IMR-90 (cell line): ENCODE results near the gene TACR2. TPM values are rescaled to one million over a fixed set of nuclear protein-coding genes. Genes with fewer than 3 reads are reported as not detected.

Source experiments
- ATAC-seq: fragments of 200-7000 bp; cut with Tn5 transposase; 2 replicates; pipeline ENCODE4 v1.9.1; 2020; ENCODE audit warnings: low read depth, mild to moderate bottlenecking, moderate library complexity
- BruUV-seq: library from RNA; stranded (reverse); fragments of 400-500 nt; replicated peaks from 2 replicates; lab custom pipeline; 2021; lab: Mats Ljungman, UMichigan
- CTCF ChIA-PET: fragments of 300-600 bp; formaldehyde crosslinking; extraction: SDS; loops from one replicate; lab custom pipeline; 2021; ENCODE audit warnings: antibody characterized with exemption; lab: Yijun Ruan, JAX
- POLR2A ChIA-PET: fragments of 300-600 bp; sonication (Branson Sonifier 250); formaldehyde crosslinking; loops from one replicate; lab custom pipeline; 2022; ENCODE audit warnings: antibody characterized with exemption; ENCODE audit not compliant: unreplicated experiment; lab: Charles Lee
- DNase-seq: peaks from one replicate; pipeline ENCODE4 v3.0.0; 2013
- H2AFZ ChIP-seq: replicated peaks from 2 replicates; pipeline ENCODE3; 2013; ENCODE audit warnings: low read length, mild to moderate bottlenecking; ENCODE audit not compliant: poor library complexity
- H2AK5ac ChIP-seq: 2 replicates; pipeline ENCODE4 v1.6.1; 2013; ENCODE audit warnings: low read depth, low read length, inconsistent platforms
- H2AK9ac ChIP-seq: replicated peaks from 2 replicates; pipeline ENCODE3; 2013; ENCODE audit warnings: mild to moderate bottlenecking, low read depth, low read length, moderate library complexity; ENCODE audit not compliant: poor library complexity
- H2BK120ac ChIP-seq: 2 replicates; pipeline ENCODE4 v1.6.1; 2013; ENCODE audit warnings: low read depth, low read length, inconsistent platforms
- H2BK15ac ChIP-seq: 3 replicates; pipeline ENCODE4 v1.6.1; 2013; ENCODE audit warnings: low read depth, low read length, inconsistent platforms
- H2BK20ac ChIP-seq: 2 replicates; pipeline ENCODE4 v1.6.1; 2013; ENCODE audit warnings: low read depth, mild to moderate bottlenecking, inconsistent platforms, low read length, moderate library complexity
- H2BK5ac ChIP-seq: 2 replicates; pipeline ENCODE4 v1.6.1; 2013; ENCODE audit warnings: mild to moderate bottlenecking, low read depth, low read length, inconsistent platforms; ENCODE audit not compliant: poor library complexity, severe bottlenecking
- H3K14ac ChIP-seq: replicated peaks from 2 replicates; pipeline ENCODE4 v1.6.1; 2013; ENCODE audit warnings: low read depth, low read length, inconsistent platforms
- H3K18ac ChIP-seq: 2 replicates; pipeline ENCODE4 v1.6.1; 2013; ENCODE audit warnings: low read depth, low read length, control low read depth
- H3K23ac ChIP-seq: 2 replicates; pipeline ENCODE4 v1.6.1; 2013; ENCODE audit warnings: low read depth, low read length, inconsistent platforms
- H3K27ac ChIP-seq: 2 replicates; pipeline ENCODE4 v1.5.1; 2013; ENCODE audit warnings: mild to moderate bottlenecking, control low read depth, low read length; ENCODE audit not compliant: insufficient read depth
- H3K27me3 ChIP-seq: 2 replicates; pipeline ENCODE4 v1.6.1; 2013; ENCODE audit warnings: low read length; ENCODE audit not compliant: control insufficient read depth, insufficient read depth
- H3K36me3 ChIP-seq: 2 replicates; pipeline ENCODE4 v1.6.1; 2013; ENCODE audit warnings: low read length, mixed read lengths; ENCODE audit not compliant: control insufficient read depth, insufficient read depth
- H3K4ac ChIP-seq: 2 replicates; pipeline ENCODE4 v1.6.1; 2013; ENCODE audit warnings: low read depth, low read length, inconsistent platforms
- H3K4me1 ChIP-seq: 2 replicates; pipeline ENCODE4 v1.6.1; 2013; ENCODE audit warnings: low read length, mixed read lengths; ENCODE audit not compliant: control insufficient read depth, insufficient read depth
- H3K4me2 ChIP-seq: 2 replicates; pipeline ENCODE4 v1.6.1; 2013; ENCODE audit warnings: low read depth, mild to moderate bottlenecking, control low read depth, low read length, moderate library complexity
- H3K4me3 ChIP-seq: 2 replicates; pipeline ENCODE4 v1.5.1; 2013; ENCODE audit warnings: low read depth, mild to moderate bottlenecking, control low read depth, low read length, moderate library complexity; ENCODE audit not compliant: insufficient read depth
- H3K56ac ChIP-seq: 2 replicates; pipeline ENCODE4 v1.6.1; 2013; ENCODE audit warnings: low read length, inconsistent platforms; ENCODE audit not compliant: insufficient read depth; ENCODE audit errors: extremely low read depth
- H3K79me1 ChIP-seq, 2 experiments: 2 replicates each; pipeline ENCODE4 v1.6.1; 2013; ENCODE audit warnings: low read length in 2 of 2, inconsistent platforms in 1 of 2, low read depth in 1 of 2
- H3K9ac ChIP-seq: 2 replicates; pipeline ENCODE4 v1.6.1; 2013; ENCODE audit warnings: low read depth, low read length, control low read depth
- H3K9me1 ChIP-seq: 2 replicates; pipeline ENCODE4 v1.6.1; 2013; ENCODE audit warnings: low read length, inconsistent platforms; ENCODE audit not compliant: insufficient read depth
- H3K9me3 ChIP-seq: 2 replicates; pipeline ENCODE4 v1.6.1; 2013; ENCODE audit warnings: low read length; ENCODE audit not compliant: control insufficient read depth, insufficient read depth
- H4K20me1 ChIP-seq: 2 replicates; pipeline ENCODE4 v1.6.1; 2013; ENCODE audit warnings: low read length, inconsistent platforms; ENCODE audit not compliant: insufficient read depth
- H4K5ac ChIP-seq: 2 replicates; pipeline ENCODE4 v1.6.1; 2013; ENCODE audit warnings: mild to moderate bottlenecking, low read depth, low read length, control low read depth
- H4K8ac ChIP-seq, 2 experiments: 2 replicates each; pipeline ENCODE4 v1.6.1; 2013; ENCODE audit warnings: low read depth in 2 of 2, low read length in 2 of 2, control low read depth in 1 of 2, inconsistent platforms in 1 of 2
- H4K91ac ChIP-seq: 2 replicates; pipeline ENCODE4 v1.6.1; 2013; ENCODE audit warnings: low read depth, low read length, inconsistent platforms; ENCODE audit not compliant: insufficient read depth
- BHLHE40 ChIP-seq: fragments of 150-350 bp; IDR thresholded peaks from 2 replicates; pipeline ENCODE4 v1.6.1; 2016; ENCODE audit warnings: mild to moderate bottlenecking, low read depth, low read length
- CHD1 ChIP-seq: IDR thresholded peaks from 2 replicates; pipeline ENCODE4 v1.6.1; 2012; ENCODE audit warnings: low read depth, low read length, improper control_type of control experiment
- CTCF ChIP-seq: conservative IDR thresholded peaks from 2 replicates; pipeline ENCODE4 v1.5.1; 2012; ENCODE audit warnings: mild to moderate bottlenecking, low read depth, low read length, improper control_type of control experiment
- MAFK ChIP-seq: IDR thresholded peaks from 2 replicates; pipeline ENCODE4 v1.6.1; 2012; ENCODE audit warnings: low read depth, low read length, improper control_type of control experiment
- MAZ ChIP-seq: IDR thresholded peaks from 2 replicates; pipeline ENCODE4 v1.6.1; 2012; ENCODE audit warnings: low read depth, mild to moderate bottlenecking, low read length, improper control_type of control experiment, moderate library complexity, borderline replicate concordance
- MXI1 ChIP-seq: IDR thresholded peaks from 2 replicates; pipeline ENCODE4 v1.6.1; 2012; ENCODE audit warnings: low read depth, mild to moderate bottlenecking, low read length, moderate library complexity, borderline replicate concordance
- NFE2L2 ChIP-seq: fragments of 150-350 bp; IDR thresholded peaks from 2 replicates; pipeline ENCODE4 v1.6.1; 2016; ENCODE audit warnings: low read depth, mild to moderate bottlenecking, low read length
- POLR2A ChIP-seq: IDR thresholded peaks from 2 replicates; pipeline ENCODE4 v1.6.1; 2012; ENCODE audit warnings: mild to moderate bottlenecking, low read depth, low read length
- RAD21 ChIP-seq: IDR thresholded peaks from 2 replicates; pipeline ENCODE4 v1.6.1; 2012; ENCODE audit warnings: low read length, improper control_type of control experiment
- RCOR1 ChIP-seq: IDR thresholded peaks from 2 replicates; pipeline ENCODE4 v1.6.1; 2012; ENCODE audit warnings: mild to moderate bottlenecking, low read length, improper control_type of control experiment; ENCODE audit not compliant: insufficient replicate concordance
- RFX5 ChIP-seq: IDR thresholded peaks from 2 replicates; pipeline ENCODE4 v1.8.0; 2012; ENCODE audit warnings: low read depth, mild to moderate bottlenecking, low read length, moderate library complexity
- USF2 ChIP-seq: fragments of 150-350 bp; IDR thresholded peaks from 2 replicates; pipeline ENCODE4 v1.6.1; 2017; ENCODE audit warnings: mild to moderate bottlenecking, antibody characterized with exemption, low read length, low read depth
- WGBS, 2 experiments: methylation state at CpG; one replicate each; pipeline versions ENCODE4 v1.1.5 to v1.1.7; 2013; ENCODE audit warnings: missing lambda C conversion rate in 2 of 2; ENCODE audit not compliant: insufficient read length in 1 of 2; ENCODE audit errors: extremely low coverage in 2 of 2; 5-methylcytosine and 5-hydroxymethylcytosine counted together
- dilution Hi-C: fragments of 300-500 bp; cut with HindIII; formaldehyde crosslinking; loops from one replicate; pipeline ENCODE4 v1.14.3; 2018; ENCODE audit warnings: low sequenced_read_pairs; ENCODE audit not compliant: unreplicated experiment
- in situ Hi-C: fragments of 300-500 bp; cut with MboI; formaldehyde crosslinking; loops from 3 replicates; pipeline ENCODE4 v1.14.3; 2019; ENCODE audit warnings: low sequenced_read_pairs, inconsistent platforms, mixed read lengths
- intact Hi-C: fragments of 100-400 bp; cut with micrococcal nuclease; formaldehyde crosslinking; loops from 2 replicates; pipeline ENCODE4 v1.10.0; 2022
- polyA plus RNA-seq, 3 experiments: library from polyadenylated mRNA; depleted of rRNA; stranded (reverse); fragments of >200 nt; gene quantifications; 2 replicates each; pipeline ENCODE4 v1.2.3, GENCODE V29; 2012; ENCODE audit warnings: low replicate concordance in 1 of 3
- total RNA-seq: library from RNA; depleted of rRNA; stranded (reverse); fragments of >200 nt; gene quantifications from 2 replicates; pipeline ENCODE4 v1.2.3, GENCODE V29; 2012

The TACR2 gene
- total and polyA plus RNA-seq, 2 of the 4 experiments (the other 2 are of a cell fraction): not detected

GRCh38 chr10:69422676-69423075 lies 6.0 kb upstream of the TACR2 start:
- ChIA-PET POLR2A (no interaction called here), CTCF (interaction anchor here (2.1 kb wide), 1 partner anchor 14 kb away, joined by 8 read pairs; no protein-coding TSS in a partner anchor)
- Histone ChIP-seq H4K5ac (no peak overlapping the region), H2AFZ (no peak overlapping the region), H3K14ac (no peak overlapping the region), H2BK15ac (no peak overlapping the region), H3K4me1 (peaks cover 7% of the 10 kb centered on the region; the same call in 1 of the 2 replicates), H3K4ac (no peak overlapping the region), H2BK120ac (no peak overlapping the region), H3K36me3 (no peaks in the 10 kb centered on the region), H2BK5ac (no peak overlapping the region), H3K4me3 (no peak overlapping the region), H3K27ac (no peak overlapping the region), H3K9me1 (peaks cover 5% of the 10 kb centered on the region; the same call in 1 of the 2 replicates), H2AK5ac (no peak overlapping the region), H2AK9ac (no peak overlapping the region), H4K91ac (no peak overlapping the region), H3K9me3 (no peaks in the 10 kb centered on the region), H4K8ac (no peak overlapping the region), H4K20me1 (0 out of 2 replicates have a peak, but pooled peaks cover 4% of the 10 kb centered on the region), H3K79me1 (no peaks in the 10 kb centered on the region), H3K18ac (no peak overlapping the region), H3K9ac (no peak overlapping the region), H3K4me2 (no peak overlapping the region), H3K23ac (no peak overlapping the region), H2BK20ac (no peak overlapping the region), H3K56ac (no peak overlapping the region), H3K27me3 (peaks cover 25% of the 10 kb centered on the region)
- DNase-seq: no peak
- intact Hi-C loops (no loop called here), dilution Hi-C loops (no loop called here), in situ Hi-C loops (loop anchor here (10.0 kb wide), 1 partner anchor 212 kb away; the partner anchor contains the start of gene FAM241B)
- BruUV-seq: no TSS peak
- TF ChIP-seq RAD21 (no peak), USF2 (no peak), MAZ (no peak), POLR2A (no peak), RCOR1 (no peak), BHLHE40 (no peak), MXI1 (no peak), NFE2L2 (no peak), CTCF (no peak), RFX5 (no peak), MAFK (no peak), CHD1 (no peak)
- ATAC-seq: no peak
- WGBS, 2 experiments: no CpG with 5 or more reads among the region's 4 CpGs
